ENCODE results near the gene ZNF846. TPM values are rescaled to one million over a fixed set of nuclear protein-coding genes. Genes with fewer than 3 reads are reported as not detected.
A peak's percentile ranks its signal among the peaks of the same experiment; 100 is the strongest.

ZNF846 gene
- total RNA-seq, 1 experiment from 2014 or later: 11.2 TPM

GRCh38 chr19:9768175-9769112, at the start of gene ZNF846 (continued):
- TF ChIP-seq ZBTB43 (CRISPR knock-in tag; IDR thresholded peaks at IDR 0.05) (no peak; the same call in 1 of the 2 replicates), ERG (CRISPR knock-in tag; IDR thresholded peaks at IDR 0.05) (no peak), NFYB (CRISPR knock-in tag; conservative IDR thresholded peaks at IDR 0.05; ENCODE audit: low read depth) (no peak), GRHL2 (CRISPR knock-in tag; IDR thresholded peaks at IDR 0.05; ENCODE audit: insufficient replicate concordance, severe bottlenecking) (no peak), TEAD4 (CRISPR knock-in tag; IDR thresholded peaks at IDR 0.05) (0 out of 2 replicates have a peak, but pooled peaks have one; percentile 4), HMGA2 (CRISPR knock-in tag; IDR thresholded peaks at IDR 0.05) (no peak), ZNF281 (CRISPR knock-in tag; IDR thresholded peaks at IDR 0.05) (peak; percentile 84; the same call in 1 of the 2 replicates), CTCF (IDR thresholded peaks at IDR 0.05) (no peak), ZNF532 (CRISPR knock-in tag; IDR thresholded peaks at IDR 0.05; ENCODE audit: borderline replicate concordance) (no peak), KAT7 (CRISPR knock-in tag; IDR thresholded peaks at IDR 0.05; ENCODE audit: borderline replicate concordance) (0 out of 2 replicates have a peak, but pooled peaks have one; percentile 25), OVOL2 (CRISPR knock-in tag; IDR thresholded peaks at IDR 0.05; ENCODE audit: borderline replicate concordance) (no peak), FOXP4 (CRISPR knock-in tag; IDR thresholded peaks at IDR 0.05) (no peak; the same call in 1 of the 2 replicates), ATF6 (CRISPR knock-in tag; IDR thresholded peaks at IDR 0.05) (no peak), HMGXB4 (CRISPR knock-in tag; IDR thresholded peaks at IDR 0.05) (peak; percentile 73; the same call in 1 of the 2 replicates), NR2C2 (CRISPR knock-in tag; IDR thresholded peaks at IDR 0.05) (no peak), GABPB1 (CRISPR knock-in tag; IDR thresholded peaks at IDR 0.05) (peak; percentile 85), E2F1 (CRISPR knock-in tag; IDR thresholded peaks at IDR 0.05) (no peak)

All from WTC11 (cell line).